ENCODE results near the gene SDK2.
A peak's percentile ranks its signal among the peaks of the same experiment; 100 is the strongest.

Gene SDK2

DNA sequence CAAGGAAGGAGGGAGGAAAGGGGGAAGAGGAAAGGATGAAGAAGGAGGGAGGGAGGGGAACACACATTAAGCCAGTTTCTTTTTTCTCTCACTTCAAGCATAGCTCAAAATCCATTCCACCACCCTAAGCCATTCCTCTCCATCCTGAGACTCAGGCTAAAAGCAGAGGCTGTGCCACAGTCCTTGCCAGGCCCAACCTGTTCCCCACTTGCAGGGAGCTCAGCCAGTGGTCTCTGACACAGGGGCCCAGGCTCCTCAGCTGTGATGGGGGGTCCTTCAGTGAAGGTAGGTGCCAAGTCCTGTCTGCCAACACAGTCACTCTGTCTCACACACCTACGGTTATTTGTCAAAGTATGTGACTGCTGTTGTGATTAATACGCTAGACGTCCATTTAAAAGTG lies 44.6 kb downstream of the SDK2 start:
- no peak for DNase-seq (ENCODE audit: low spot score)
- in situ Hi-C loops (cut with MboI; ENCODE audit: low pct_unique_long_range_greater_than_20kb, low sequenced_read_pairs, unreplicated experiment) = no loop called here
- TF ChIP-seq CTCF (IDR thresholded peaks at IDR 0.05; ENCODE audit: extremely low read depth, insufficient read depth, missing control alignments) = no peak

- no peak for TF ChIP-seq CTCF (IDR thresholded peaks at IDR 0.05; ENCODE audit: extremely low read depth, insufficient read depth, missing control alignments)
- no peak for DNase-seq (ENCODE audit: low spot score)
- in situ Hi-C loops (cut with MboI; ENCODE audit: low pct_unique_long_range_greater_than_20kb, low sequenced_read_pairs, unreplicated experiment) = no loop called here
Observed at GRCh38 chr17:73598212-73598611, 46.0 kb downstream of the SDK2 start.

DNA sequence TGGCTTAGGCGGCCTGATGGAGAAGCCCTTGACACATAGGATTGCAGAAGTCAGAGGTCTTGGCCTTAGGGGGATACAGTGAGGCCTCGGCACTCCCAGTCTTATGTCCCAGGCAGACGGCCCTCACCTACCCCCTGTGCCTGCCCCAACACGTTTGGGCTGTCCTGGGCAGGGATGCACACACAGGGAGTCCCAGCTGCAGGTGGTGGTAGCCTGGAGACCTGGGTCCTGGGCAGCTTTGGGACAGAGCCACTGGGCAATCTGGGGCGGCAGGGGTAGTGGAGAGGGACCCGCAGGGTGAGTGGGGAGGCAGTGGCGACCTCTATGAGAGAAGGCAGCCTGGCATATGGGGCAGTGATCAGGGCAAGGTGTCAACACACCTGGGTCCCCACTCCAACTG lies 48.3 kb downstream of the SDK2 start:
- in situ Hi-C loops (cut with MboI; ENCODE audit: low pct_unique_long_range_greater_than_20kb, low sequenced_read_pairs, unreplicated experiment) = no loop called here
- TF ChIP-seq CTCF (IDR thresholded peaks at IDR 0.05; ENCODE audit: extremely low read depth, insufficient read depth, missing control alignments) = no peak
- DNase-seq (ENCODE audit: low spot score) = no peak

DNA sequence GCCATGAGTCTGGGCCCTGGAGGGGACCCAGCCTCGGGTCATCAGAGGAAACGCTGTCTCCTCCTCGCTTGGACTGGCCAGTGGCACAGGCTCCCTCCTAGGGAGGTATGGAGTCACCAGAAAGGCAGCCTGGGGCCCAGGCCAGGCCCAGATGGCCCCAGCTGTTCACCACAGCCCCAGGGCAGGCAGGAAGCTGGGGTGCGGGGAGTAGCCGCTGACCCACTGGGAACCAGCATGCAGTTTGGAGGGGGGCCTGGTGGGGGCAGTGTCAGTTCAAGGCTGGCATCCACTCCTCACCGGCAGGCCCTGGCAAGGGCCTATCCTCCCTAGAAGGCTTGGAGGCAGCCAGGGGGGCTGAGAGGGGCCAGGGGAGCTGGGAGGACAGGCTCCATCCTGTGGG lies 48.8 kb downstream of the SDK2 start:
- TF ChIP-seq CTCF (IDR thresholded peaks at IDR 0.05; ENCODE audit: extremely low read depth, insufficient read depth, missing control alignments) = peak; percentile 36
- peak; percentile 67 for DNase-seq (ENCODE audit: low spot score)
- in situ Hi-C loops (cut with MboI; ENCODE audit: low pct_unique_long_range_greater_than_20kb, low sequenced_read_pairs, unreplicated experiment) = no loop called here

GRCh38 chr17:73595068-73595467 lies 49.2 kb downstream of the SDK2 start:
- TF ChIP-seq CTCF (IDR thresholded peaks at IDR 0.05; ENCODE audit: extremely low read depth, insufficient read depth, missing control alignments) = no peak
- no peak for DNase-seq (ENCODE audit: low spot score)
- in situ Hi-C loops (cut with MboI; ENCODE audit: low pct_unique_long_range_greater_than_20kb, low sequenced_read_pairs, unreplicated experiment) = no loop called here

GRCh38 chr17:73594598-73594997 lies 49.6 kb downstream of the SDK2 start:
- DNase-seq (ENCODE audit: low spot score) = no peak
- in situ Hi-C loops (cut with MboI; ENCODE audit: low pct_unique_long_range_greater_than_20kb, low sequenced_read_pairs, unreplicated experiment) = no loop called here
- TF ChIP-seq CTCF (IDR thresholded peaks at IDR 0.05; ENCODE audit: extremely low read depth, insufficient read depth, missing control alignments) = no peak

GRCh38 chr17:73594025-73594424 lies 50.2 kb downstream of the SDK2 start:
- no peak for DNase-seq (ENCODE audit: low spot score)
- in situ Hi-C loops (cut with MboI; ENCODE audit: low pct_unique_long_range_greater_than_20kb, low sequenced_read_pairs, unreplicated experiment) = no loop called here
- no peak for TF ChIP-seq CTCF (IDR thresholded peaks at IDR 0.05; ENCODE audit: extremely low read depth, insufficient read depth, missing control alignments)

All from GM13977 (cell line).